HCT116 (cell line): ENCODE results near the gene MTHFR. TPM values are rescaled to one million over a fixed set of nuclear protein-coding genes. Genes with fewer than 3 reads are reported as not detected.

Source experiments
- ATAC-seq: fragments of 200-7000 bp; cut with Tn5 transposase; 2 replicates; pipeline ENCODE4 v1.9.1; 2020; ENCODE audit warnings: mild to moderate bottlenecking, moderate library complexity
- BruUV-seq: library from RNA; stranded (reverse); fragments of 400-500 nt; replicated peaks from 2 replicates; lab custom pipeline; 2021; lab: Mats Ljungman, UMichigan
- CTCF ChIA-PET: fragments of 300-600 bp; sonication (Branson Sonifier 250); formaldehyde crosslinking; loops from one replicate; lab custom pipeline; 2021; ENCODE audit warnings: antibody characterized with exemption; lab: Charles Lee
- POLR2A ChIA-PET: fragments of 300-600, 350-600 bp; sonication (Branson Sonifier 250); formaldehyde crosslinking; loops from one replicate; lab custom pipeline; 2021; ENCODE audit warnings: antibody characterized with exemption; lab: Charles Lee
- RAD21 ChIA-PET, 2 experiments: fragments of 300-600 bp; sonication (Branson Sonifier 250); formaldehyde crosslinking; loops; one replicate each; lab custom pipeline; 2023; ENCODE audit warnings: low total read pairs in 2 of 2; ENCODE audit not compliant: uncharacterized antibody in 2 of 2, unreplicated experiment in 2 of 2, low non-redundant PET in 1 of 2; lab: Charles Lee
- DNase-seq: peaks from one replicate; pipeline ENCODE4 v3.0.0-alpha.2; 2010; ENCODE audit warnings: low read depth, low spot score
- H2AFZ ChIP-seq: fragments of 200-600 bp; shearing (Covaris generic), sonication (generic); 2 replicates; pipeline ENCODE4 v1.6.1; 2017; ENCODE audit warnings: low read depth, mixed run types, mixed read lengths, antibody characterized with exemption, low read length; ENCODE audit not compliant: poor library complexity, severe bottlenecking
- H3K27ac ChIP-seq: 2 replicates; pipeline ENCODE4 v1.5.1; 2012; ENCODE audit warnings: low read depth, low read length
- H3K27me3 ChIP-seq: fragments of 200-600 bp; sonication (generic); 2 replicates; pipeline ENCODE4 v1.6.1; 2016; ENCODE audit warnings: mixed run types, low read length, mixed read lengths; ENCODE audit not compliant: insufficient read depth
- H3K36me3 ChIP-seq, 2 experiments: fragments of 200-500 bp in 1 of 2; fragments of 200-600 bp in 1 of 2; sonication (Bioruptor generic) in 1 of 2; sonication (generic) in 1 of 2; 2 replicates each; pipeline versions ENCODE4 v1.5.1 to v1.6.1; 2014 to 2016; ENCODE audit warnings: low read length in 2 of 2, inconsistent platforms in 1 of 2, mixed read lengths in 1 of 2, mixed run types in 1 of 2; ENCODE audit not compliant: insufficient read depth in 2 of 2, control insufficient read depth in 1 of 2
- H3K4me1 ChIP-seq, 2 experiments: fragments of 200-600 bp in 1 of 2; sonication (generic) in 1 of 2; 2 replicates each; pipeline versions ENCODE4 v1.5.1 to v1.6.1; 2012 to 2017; ENCODE audit warnings: low read length in 2 of 2, inconsistent platforms in 1 of 2, mild to moderate bottlenecking in 1 of 2, mixed read lengths in 1 of 2, mixed run types in 1 of 2, moderate library complexity in 1 of 2; ENCODE audit not compliant: insufficient read depth in 2 of 2, control insufficient read depth in 1 of 2
- H3K4me2 ChIP-seq: fragments of 200-600 bp; sonication (generic); 2 replicates; pipeline ENCODE4 v1.6.1; 2017; ENCODE audit warnings: mixed run types, low read length, mixed read lengths
- H3K4me3 ChIP-seq, 2 experiments: fragments of 200-600 bp in 1 of 2; sonication (generic) in 1 of 2; replicated peaks in 1 of 2; 2 replicates each; pipeline ENCODE4 v1.5.1; 2011 to 2016; ENCODE audit warnings: low read length in 2 of 2, control low read depth in 1 of 2, low read depth in 1 of 2, mild to moderate bottlenecking in 1 of 2, mixed read lengths in 1 of 2, mixed run types in 1 of 2
- H3K79me2 ChIP-seq: fragments of 200-600 bp; sonication (generic); 2 replicates; pipeline ENCODE4 v1.6.1; 2017; ENCODE audit warnings: mild to moderate bottlenecking, mixed run types, low read length, moderate library complexity, mixed read lengths; ENCODE audit not compliant: insufficient read depth
- H3K9ac ChIP-seq: fragments of 200-600 bp; sonication (generic); 2 replicates; pipeline ENCODE4 v1.6.1; 2016; ENCODE audit warnings: low read length, mixed read lengths
- H3K9me2 ChIP-seq: fragments of 200-600 bp; sonication (generic), shearing (Covaris generic); 2 replicates; pipeline ENCODE4 v1.6.1; 2017; ENCODE audit warnings: mixed run types, mild to moderate bottlenecking, moderate library complexity; ENCODE audit not compliant: insufficient read depth
- H3K9me3 ChIP-seq, 2 experiments: fragments of 200-500 bp in 1 of 2; fragments of 200-600 bp in 1 of 2; sonication (Bioruptor generic) in 1 of 2; sonication (generic) in 1 of 2; 2 replicates each; pipeline ENCODE4 v1.6.1; 2014 to 2017; ENCODE audit warnings: low read length in 2 of 2, mixed read lengths in 2 of 2, inconsistent platforms in 1 of 2, low read depth in 1 of 2, mild to moderate bottlenecking in 1 of 2, mixed run types in 1 of 2, moderate library complexity in 1 of 2; ENCODE audit not compliant: control insufficient read depth in 1 of 2, insufficient read depth in 1 of 2
- H4K20me1 ChIP-seq: fragments of 200-600 bp; sonication (generic), shearing (Covaris generic); 2 replicates; pipeline ENCODE4 v1.6.1; 2017; ENCODE audit warnings: mixed run types, mild to moderate bottlenecking, moderate library complexity; ENCODE audit not compliant: insufficient read depth
- CBX3 ChIP-seq: IDR thresholded peaks from 2 replicates; pipeline ENCODE4 v1.6.1; 2012; ENCODE audit warnings: low read depth
- CEBPB ChIP-seq: IDR thresholded peaks from 2 replicates; pipeline ENCODE4 v1.6.1; 2012; ENCODE audit warnings: low read depth
- EGR1 ChIP-seq: IDR thresholded peaks from 2 replicates; pipeline ENCODE4 v1.6.1; 2012; ENCODE audit warnings: low read depth
- ELF1 ChIP-seq: IDR thresholded peaks from 2 replicates; pipeline ENCODE4 v1.6.1; 2012; ENCODE audit warnings: low read depth, borderline replicate concordance
- EZH2 ChIP-seq: fragments of 200-600 bp; sonication (generic); IDR thresholded peaks from 2 replicates; pipeline ENCODE4 v1.6.1; 2017; ENCODE audit warnings: antibody characterized with exemption, mixed run types
- FOSL1 ChIP-seq: IDR thresholded peaks from 2 replicates; pipeline ENCODE4 v1.6.1; 2012; ENCODE audit warnings: low read depth
- JUND ChIP-seq: IDR thresholded peaks from 2 replicates; pipeline ENCODE4 v1.6.1; 2012
- POLR2A ChIP-seq: IDR thresholded peaks from 2 replicates; pipeline ENCODE4 v1.7.0; 2011; ENCODE audit warnings: borderline replicate concordance; ENCODE audit not compliant: insufficient read depth, insufficient read length; ENCODE audit errors: extremely low read depth
- RAD21 ChIP-seq: IDR thresholded peaks from 2 replicates; pipeline ENCODE4 v1.6.1; 2012; ENCODE audit warnings: low read depth, mild to moderate bottlenecking
- TCF7L2 ChIP-seq: IDR thresholded peaks from 2 replicates; pipeline ENCODE4 v1.7.0; 2011; ENCODE audit warnings: borderline replicate concordance, inconsistent platforms; ENCODE audit not compliant: insufficient read depth, insufficient read length; ENCODE audit errors: extremely low read depth
- YY1 ChIP-seq: IDR thresholded peaks from 2 replicates; pipeline ENCODE4 v1.6.1; 2011; ENCODE audit warnings: low read length, low read depth, moderate library complexity, mild to moderate bottlenecking; ENCODE audit not compliant: insufficient replicate concordance; ENCODE audit errors: extremely low read depth
- ZNF274 ChIP-seq: fragments of 200-500 bp; sonication (Bioruptor generic); IDR thresholded peaks from 2 replicates; pipeline ENCODE4 v1.6.1; 2014; ENCODE audit warnings: mild to moderate bottlenecking, low read depth, low read length, inconsistent platforms
- intact Hi-C: fragments of 100-400 bp; cut with micrococcal nuclease; formaldehyde crosslinking; loops from 2 replicates; pipeline ENCODE4 v1.10.0; 2022
- total RNA-seq: library from RNA; stranded (reverse); gene quantifications from one replicate; pipeline ENCODE4 v1.2.1, GENCODE V29; 2021; ENCODE audit not compliant: unreplicated experiment
- TF ChIP-seq, protein P1 (sequence below): IDR thresholded peaks from 2 replicates; pipeline ENCODE4 v1.6.1; 2012
- TF ChIP-seq, protein P2 (sequence below): IDR thresholded peaks from 2 replicates; pipeline ENCODE4 v1.6.1; 2011; ENCODE audit warnings: mild to moderate bottlenecking, low read length, moderate library complexity; ENCODE audit not compliant: insufficient replicate concordance; ENCODE audit errors: extremely low read depth
- TF ChIP-seq, protein P3 (sequence below): IDR thresholded peaks from 2 replicates; pipeline ENCODE4 v1.6.1; 2012; ENCODE audit warnings: low read depth

Gene MTHFR
- total RNA-seq, 1 experiment from 2014 or later: 20.9 TPM

DNA sequence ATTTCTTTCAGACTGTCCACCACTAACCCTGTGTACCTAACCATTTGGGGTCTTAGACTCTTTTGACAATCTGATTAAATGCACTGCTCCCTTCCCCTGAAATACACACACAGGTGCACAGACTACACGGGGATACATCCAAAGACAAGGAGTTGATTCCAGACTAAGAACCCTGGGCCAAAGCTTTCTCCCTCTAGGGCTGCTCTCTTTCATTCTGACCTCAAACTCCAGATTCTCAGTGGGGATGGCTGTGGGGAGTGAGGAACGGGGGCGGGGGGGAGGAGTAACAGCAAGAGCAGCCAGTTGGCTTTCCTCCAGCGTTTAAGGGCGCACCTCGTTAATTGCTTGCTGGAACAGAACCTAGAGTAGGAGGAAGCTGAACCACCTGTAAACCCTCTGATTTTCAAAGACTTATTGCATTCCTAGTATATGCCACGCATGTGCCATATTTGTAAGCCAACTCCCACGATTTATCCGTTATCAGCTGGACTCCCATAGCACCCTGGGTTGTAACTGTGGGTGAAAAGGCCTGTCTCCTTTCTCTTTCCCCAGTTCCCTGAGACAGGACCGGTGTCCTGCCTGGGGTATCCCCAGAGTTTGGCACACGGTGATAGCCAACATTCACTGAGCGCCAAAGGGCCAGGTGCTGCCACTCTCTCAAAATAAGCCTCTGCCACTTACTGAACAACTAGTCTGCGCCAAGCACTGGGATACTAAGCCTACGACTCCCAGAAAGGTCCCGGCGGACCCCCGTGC is 920 bp downstream of the MTHFR start:
- Histone ChIP-seq H3K9ac (peak overlapping the region; percentile 61), H3K79me2 (peaks cover 15% of the 10 kb centered on the region), H3K4me2 (peak overlapping the region; percentile 94), H4K20me1 (no peaks in the 10 kb centered on the region), H3K27ac (peak overlapping the region; percentile 89)
- POLR2A ChIA-PET: no interaction called here
- intact Hi-C loops: no loop called here
- no peak for DNase-seq
- no peak for TF ChIP-seq CBX3
- TF ChIP-seq JUND: no peak
- TF ChIP-seq RAD21: no peak
- TF ChIP-seq, protein P1, sequence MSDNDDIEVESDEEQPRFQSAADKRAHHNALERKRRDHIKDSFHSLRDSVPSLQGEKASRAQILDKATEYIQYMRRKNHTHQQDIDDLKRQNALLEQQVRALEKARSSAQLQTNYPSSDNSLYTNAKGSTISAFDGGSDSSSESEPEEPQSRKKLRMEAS: no peak
- TF ChIP-seq POLR2A: no peak
- no peak for TF ChIP-seq TCF7L2
- TF ChIP-seq FOSL1: no peak
- no peak for TF ChIP-seq YY1
- TF ChIP-seq CEBPB: no peak
- no peak for TF ChIP-seq ELF1
- TF ChIP-seq EGR1: no peak
- TF ChIP-seq, protein P2, sequence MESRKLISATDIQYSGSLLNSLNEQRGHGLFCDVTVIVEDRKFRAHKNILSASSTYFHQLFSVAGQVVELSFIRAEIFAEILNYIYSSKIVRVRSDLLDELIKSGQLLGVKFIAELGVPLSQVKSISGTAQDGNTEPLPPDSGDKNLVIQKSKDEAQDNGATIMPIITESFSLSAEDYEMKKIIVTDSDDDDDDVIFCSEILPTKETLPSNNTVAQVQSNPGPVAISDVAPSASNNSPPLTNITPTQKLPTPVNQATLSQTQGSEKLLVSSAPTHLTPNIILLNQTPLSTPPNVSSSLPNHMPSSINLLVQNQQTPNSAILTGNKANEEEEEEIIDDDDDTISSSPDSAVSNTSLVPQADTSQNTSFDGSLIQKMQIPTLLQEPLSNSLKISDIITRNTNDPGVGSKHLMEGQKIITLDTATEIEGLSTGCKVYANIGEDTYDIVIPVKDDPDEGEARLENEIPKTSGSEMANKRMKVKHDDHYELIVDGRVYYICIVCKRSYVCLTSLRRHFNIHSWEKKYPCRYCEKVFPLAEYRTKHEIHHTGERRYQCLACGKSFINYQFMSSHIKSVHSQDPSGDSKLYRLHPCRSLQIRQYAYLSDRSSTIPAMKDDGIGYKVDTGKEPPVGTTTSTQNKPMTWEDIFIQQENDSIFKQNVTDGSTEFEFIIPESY: no peak
- TF ChIP-seq ZNF274: no peak
- no peak for TF ChIP-seq EZH2
- TF ChIP-seq, protein P3, sequence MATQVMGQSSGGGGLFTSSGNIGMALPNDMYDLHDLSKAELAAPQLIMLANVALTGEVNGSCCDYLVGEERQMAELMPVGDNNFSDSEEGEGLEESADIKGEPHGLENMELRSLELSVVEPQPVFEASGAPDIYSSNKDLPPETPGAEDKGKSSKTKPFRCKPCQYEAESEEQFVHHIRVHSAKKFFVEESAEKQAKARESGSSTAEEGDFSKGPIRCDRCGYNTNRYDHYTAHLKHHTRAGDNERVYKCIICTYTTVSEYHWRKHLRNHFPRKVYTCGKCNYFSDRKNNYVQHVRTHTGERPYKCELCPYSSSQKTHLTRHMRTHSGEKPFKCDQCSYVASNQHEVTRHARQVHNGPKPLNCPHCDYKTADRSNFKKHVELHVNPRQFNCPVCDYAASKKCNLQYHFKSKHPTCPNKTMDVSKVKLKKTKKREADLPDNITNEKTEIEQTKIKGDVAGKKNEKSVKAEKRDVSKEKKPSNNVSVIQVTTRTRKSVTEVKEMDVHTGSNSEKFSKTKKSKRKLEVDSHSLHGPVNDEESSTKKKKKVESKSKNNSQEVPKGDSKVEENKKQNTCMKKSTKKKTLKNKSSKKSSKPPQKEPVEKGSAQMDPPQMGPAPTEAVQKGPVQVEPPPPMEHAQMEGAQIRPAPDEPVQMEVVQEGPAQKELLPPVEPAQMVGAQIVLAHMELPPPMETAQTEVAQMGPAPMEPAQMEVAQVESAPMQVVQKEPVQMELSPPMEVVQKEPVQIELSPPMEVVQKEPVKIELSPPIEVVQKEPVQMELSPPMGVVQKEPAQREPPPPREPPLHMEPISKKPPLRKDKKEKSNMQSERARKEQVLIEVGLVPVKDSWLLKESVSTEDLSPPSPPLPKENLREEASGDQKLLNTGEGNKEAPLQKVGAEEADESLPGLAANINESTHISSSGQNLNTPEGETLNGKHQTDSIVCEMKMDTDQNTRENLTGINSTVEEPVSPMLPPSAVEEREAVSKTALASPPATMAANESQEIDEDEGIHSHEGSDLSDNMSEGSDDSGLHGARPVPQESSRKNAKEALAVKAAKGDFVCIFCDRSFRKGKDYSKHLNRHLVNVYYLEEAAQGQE: no peak
- TF ChIP-seq, all 23 proteins: peak for 0
- Histone ChIP-seq H3K4me3 (peak overlapping the region; percentile 58 to 71), H3K36me3 (peaks cover 0 to under 1% of the 10 kb centered on the region in 2 experiments; a peak in 2 of 4 replicates), H3K9me3 (no peaks in the 10 kb centered on the region), H3K4me1 (peaks cover 38 to 64% of the 10 kb centered on the region in 2 experiments), H3K9me2 (no peaks in the 10 kb centered on the region), H3K27me3 (no peaks in the 10 kb centered on the region), H2AFZ (no peak overlapping the region)
- RAD21 ChIA-PET: no interaction called here
- TSS peak; percentile 51 for BruUV-seq
- no peak for ATAC-seq
- CTCF ChIA-PET: no interaction called here
